Measurements from ENCODE around the gene FBXO11. TPM values are rescaled to one million over a fixed set of nuclear protein-coding genes. Genes with fewer than 3 reads are reported as not detected.

FBXO11 gene
- total RNA-seq, 2 experiments from 2014 or later: 61.1 to 64.0 TPM

GRCh38 chr2:47891369-47892337, 14.6 kb downstream of the FBXO11 start:
- DNase-seq (no peak), ATAC-seq (ENCODE audit: low read depth) (no peak)
- POLR2A ChIA-PET: no interaction called here
- H3K4me1 Mint-ChIP-seq: peaks cover 36% of the 10 kb centered on the region
- H3K36me3 Mint-ChIP-seq: peaks cover 28% of the 10 kb centered on the region
- no peak overlapping the region for H3K27ac Mint-ChIP-seq
- H3K27me3 Mint-ChIP-seq: no peaks in the 10 kb centered on the region
- H3K4me3 Mint-ChIP-seq: no peak overlapping the region
- no peaks in the 10 kb centered on the region for H3K9me3 Mint-ChIP-seq

- no peak for ATAC-seq (ENCODE audit: low read depth)
- DNase-seq: no peak
- H3K27ac Mint-ChIP-seq: no peak overlapping the region
- H3K4me1 Mint-ChIP-seq: peaks cover 31% of the 10 kb centered on the region
- no peaks in the 10 kb centered on the region for H3K9me3 Mint-ChIP-seq
- H3K4me3 Mint-ChIP-seq: no peak overlapping the region
- peaks cover 24% of the 10 kb centered on the region for H3K36me3 Mint-ChIP-seq
- POLR2A ChIA-PET: interaction anchor here (0.6 kb wide), 1 partner anchor 31 kb away, joined by 4 read pairs; no protein-coding TSS in a partner anchor
- H3K27me3 Mint-ChIP-seq: no peaks in the 10 kb centered on the region
Measured at GRCh38 chr2:47890711-47891368, 15.5 kb downstream of the FBXO11 start.

- Mint-ChIP-seq H3K36me3 (peaks cover 32% of the 10 kb centered on the region), H3K27ac (no peak overlapping the region), H3K9me3 (peaks cover 3% of the 10 kb centered on the region), H3K4me3 (peak overlapping the region; percentile 28), H3K4me1 (peaks cover 29% of the 10 kb centered on the region), H3K27me3 (no peaks in the 10 kb centered on the region)
- POLR2A ChIA-PET: no interaction called here
- DNase-seq: no peak
- ATAC-seq (ENCODE audit: low read depth): peak; percentile 89
Measured at GRCh38 chr2:47888581-47889280, 17.6 kb downstream of the FBXO11 start.

GRCh38 chr2:47876912-47877311, 29.4 kb downstream of the FBXO11 start:
- no peaks in the 10 kb centered on the region for H3K27me3 Mint-ChIP-seq
- H3K4me1 Mint-ChIP-seq: peaks cover 5% of the 10 kb centered on the region
- no peaks in the 10 kb centered on the region for H3K9me3 Mint-ChIP-seq
- no peak for DNase-seq
- H3K4me3 Mint-ChIP-seq: no peak overlapping the region
- H3K27ac Mint-ChIP-seq: no peak overlapping the region
- peaks cover 27% of the 10 kb centered on the region for H3K36me3 Mint-ChIP-seq
- POLR2A ChIA-PET: no interaction called here
- ATAC-seq (ENCODE audit: low read depth): no peak

- ATAC-seq (ENCODE audit: low read depth): no peak
- H3K27me3 Mint-ChIP-seq: no peaks in the 10 kb centered on the region
Measured at GRCh38 chr2:47872941-47873340, 33.4 kb downstream of the FBXO11 start.

GRCh38 chr2:47870641-47871540, 35.4 kb downstream of the FBXO11 start:
- Mint-ChIP-seq H3K4me1 (peaks cover 28% of the 10 kb centered on the region), H3K36me3 (peaks cover 20% of the 10 kb centered on the region), H3K27me3 (no peaks in the 10 kb centered on the region), H3K4me3 (no peak overlapping the region), H3K27ac (no peak overlapping the region), H3K9me3 (no peaks in the 10 kb centered on the region)
- DNase-seq (no peak), ATAC-seq (ENCODE audit: low read depth) (no peak)
- POLR2A ChIA-PET: interaction anchor here (0.6 to 1.2 kb wide), 2 partner anchors 8 to 36 kb away, joined by 3 to 4 read pairs; partner anchors contain the start of gene FBXO11

More at GRCh38 chr2:47872941-47873340, 33.4 kb downstream of the FBXO11 start:
- H3K36me3 Mint-ChIP-seq: peaks cover 29% of the 10 kb centered on the region
- H3K27ac Mint-ChIP-seq: no peak overlapping the region
- DNase-seq: no peak
- no peak overlapping the region for H3K4me3 Mint-ChIP-seq
- POLR2A ChIA-PET: no interaction called here
- H3K4me1 Mint-ChIP-seq: peaks cover 22% of the 10 kb centered on the region
- H3K9me3 Mint-ChIP-seq: no peaks in the 10 kb centered on the region

GRCh38 chr2:47869859-47870595, 36.3 kb downstream of the FBXO11 start:
- peaks cover 22% of the 10 kb centered on the region for H3K36me3 Mint-ChIP-seq
- no peak overlapping the region for H3K4me3 Mint-ChIP-seq
- DNase-seq: no peak
- no peaks in the 10 kb centered on the region for H3K27me3 Mint-ChIP-seq
- POLR2A ChIA-PET: interaction anchor here (1.2 kb wide), 1 partner anchor 37 kb away, joined by 4 read pairs; the partner anchor contains the start of gene FBXO11
- no peak overlapping the region for H3K27ac Mint-ChIP-seq
- H3K4me1 Mint-ChIP-seq: peaks cover 33% of the 10 kb centered on the region
- no peak for ATAC-seq (ENCODE audit: low read depth)
- H3K9me3 Mint-ChIP-seq: no peaks in the 10 kb centered on the region

- no peak for ATAC-seq (ENCODE audit: low read depth)
- no peak overlapping the region for H3K27ac Mint-ChIP-seq
- H3K36me3 Mint-ChIP-seq: peaks cover 18% of the 10 kb centered on the region
- H3K27me3 Mint-ChIP-seq: no peaks in the 10 kb centered on the region
- no peak for DNase-seq
- no peaks in the 10 kb centered on the region for H3K9me3 Mint-ChIP-seq
- POLR2A ChIA-PET: no interaction called here
- peaks cover 34% of the 10 kb centered on the region for H3K4me1 Mint-ChIP-seq
- no peak overlapping the region for H3K4me3 Mint-ChIP-seq
Measured at GRCh38 chr2:47868611-47869352, 37.5 kb downstream of the FBXO11 start.

GRCh38 chr2:47867205-47867604, 39.1 kb downstream of the FBXO11 start:
- Mint-ChIP-seq H3K4me3 (no peak overlapping the region), H3K9me3 (no peaks in the 10 kb centered on the region), H3K4me1 (peaks cover 31% of the 10 kb centered on the region), H3K27ac (no peak overlapping the region), H3K36me3 (peaks cover 16% of the 10 kb centered on the region), H3K27me3 (no peaks in the 10 kb centered on the region)
- POLR2A ChIA-PET: no interaction called here
- ATAC-seq (ENCODE audit: low read depth) (no peak), DNase-seq (no peak)

- Mint-ChIP-seq H3K27ac (no peak overlapping the region), H3K27me3 (no peaks in the 10 kb centered on the region), H3K36me3 (peaks cover 13% of the 10 kb centered on the region), H3K4me3 (no peak overlapping the region), H3K9me3 (no peaks in the 10 kb centered on the region), H3K4me1 (peaks cover 14% of the 10 kb centered on the region)
- no peak for DNase-seq
- POLR2A ChIA-PET: no interaction called here
- ATAC-seq (ENCODE audit: low read depth): no peak
Measured at GRCh38 chr2:47864566-47864965, 41.7 kb downstream of the FBXO11 start.

- no peak overlapping the region for H3K4me3 Mint-ChIP-seq
- H3K4me1 Mint-ChIP-seq: peaks cover 13% of the 10 kb centered on the region
Measured at GRCh38 chr2:47862949-47863348, 43.3 kb downstream of the FBXO11 start.

More at GRCh38 chr2:47862949-47863348, 43.3 kb downstream of the FBXO11 start:
- Mint-ChIP-seq H3K36me3 (peaks cover 8% of the 10 kb centered on the region), H3K27ac (no peak overlapping the region), H3K9me3 (no peaks in the 10 kb centered on the region), H3K27me3 (no peaks in the 10 kb centered on the region)
- DNase-seq: no peak
- no peak for ATAC-seq (ENCODE audit: low read depth)
- POLR2A ChIA-PET: interaction anchor here (0.7 kb wide), 1 partner anchor 9 kb away, joined by 3 read pairs; no protein-coding TSS in a partner anchor

Measured in activated naive CD8-positive, alpha-beta T cell treated with anti-CD3 and anti-CD28 coated beads, Interleukin-2, amount 10 ng/mL, durations not matched to agents 7 days and 5 days (primary cell).